ENCODE data around the gene CYP26B1.

- TF ChIP-seq CTCF (conservative IDR thresholded peaks at IDR 0.05) (no peak), EZH2 (IDR thresholded peaks at IDR 0.05; ENCODE audit: low read depth) (no peak)
Measured at GRCh38 chr2:72153924-72154323, 6.3 kb upstream of the CYP26B1 start.
